K562 (cell line): ENCODE data around the gene SOX8. TPM values are rescaled to one million over a fixed set of nuclear protein-coding genes. Genes with fewer than 3 reads are reported as not detected.

ENCODE experiments used
- ATAC-seq: fragments of 200-7000 bp; cut with Tn5 transposase; 3 replicates; pipeline ENCODE4 v1.9.1; 2020; ENCODE audit warnings: moderate library complexity
- BruUV-seq: library from RNA; stranded (reverse); fragments of 400-500 nt; replicated peaks from 2 replicates; lab custom pipeline; 2021; lab: Mats Ljungman, UMichigan
- CTCF ChIA-PET: fragments of 300-600 bp; formaldehyde crosslinking; extraction: SDS; loops from one replicate; lab custom pipeline; 2021; ENCODE audit warnings: low intra/inter-chr PET ratio; lab: Yijun Ruan, JAX
- POLR2A ChIA-PET: fragments of 300-600, 350-650 bp; sonication (Branson Sonifier 250); formaldehyde crosslinking; extraction: SDS; loops from one replicate; lab custom pipeline; 2021; ENCODE audit warnings: antibody characterized with exemption, inconsistent platforms; lab: Yijun Ruan, JAX
- DNase-seq, 4 experiments: peaks; one replicate each; pipeline versions ENCODE4 v3.0.0 to v3.0.0-alpha.2; 2011 to 2018; ENCODE audit warnings: low spot score in 3 of 4, mixed read lengths in 3 of 4; ENCODE audit errors: extremely low read depth in 1 of 4
- FAIRE-seq: peaks from 2 replicates; lab custom pipeline; 2011; peaks lifted over from hg19 to GRCh38; lab: Jason Lieb, UNC
- H2AFZ ChIP-seq: 2 replicates; pipeline ENCODE4 v1.6.0; 2011; ENCODE audit warnings: low read depth, low read length, control low read depth, inconsistent platforms
- H3K27ac ChIP-seq: fragments of 200-600 bp; 3 replicates; pipeline ENCODE4 v1.8.0; 2011; ENCODE audit warnings: low read depth, mild to moderate bottlenecking, control low read depth, inconsistent platforms, low read length, moderate library complexity, mixed read lengths; ENCODE audit errors: extremely low read depth
- H3K27me3 ChIP-seq, 2 experiments: fragments of 300-600 bp in 1 of 2; 2 replicates in 1 of 2; 3 replicates in 1 of 2; pipeline versions ENCODE4 v1.6.0 to v1.8.0; 2011; ENCODE audit warnings: inconsistent platforms in 2 of 2, low read length in 2 of 2, mild to moderate bottlenecking in 1 of 2, mixed read lengths in 1 of 2, moderate library complexity in 1 of 2; ENCODE audit not compliant: control insufficient read depth in 2 of 2, insufficient read depth in 2 of 2
- H3K36me3 ChIP-seq: fragments of 300-600 bp; 3 replicates; pipeline ENCODE4 v1.8.0; 2011; ENCODE audit warnings: mild to moderate bottlenecking, low read length, inconsistent platforms; ENCODE audit not compliant: control insufficient read depth, insufficient read depth
- H3K4me1 ChIP-seq, 2 experiments: fragments of 200-600 bp in 1 of 2; replicated peaks in 1 of 2; 2 replicates in 1 of 2; 3 replicates in 1 of 2; pipeline versions ENCODE4 v1.5.1 to v1.8.0; 2011; ENCODE audit warnings: inconsistent platforms in 2 of 2, low read length in 2 of 2, mild to moderate bottlenecking in 1 of 2, mixed read lengths in 1 of 2, moderate library complexity in 1 of 2; ENCODE audit not compliant: control insufficient read depth in 2 of 2, insufficient read depth in 2 of 2
- H3K4me2 ChIP-seq: 2 replicates; pipeline ENCODE4 v1.6.1; 2011; ENCODE audit warnings: low read length, control low read depth, inconsistent platforms, mixed read lengths; ENCODE audit not compliant: insufficient read depth
- H3K4me3 ChIP-seq: fragments of 200-600 bp; sonication (generic), shearing (Covaris generic); 2 replicates; pipeline ENCODE4 v1.5.1; 2016; ENCODE audit warnings: control low read depth, inconsistent platforms
- H3K79me2 ChIP-seq: fragments of 200-600 bp; 3 replicates; pipeline ENCODE4 v1.8.0; 2011; ENCODE audit warnings: low read length, inconsistent platforms; ENCODE audit not compliant: control insufficient read depth, insufficient read depth
- H3K9ac ChIP-seq, 2 experiments: 2 replicates each; pipeline versions ENCODE4 v1.6.0 to v1.6.1; 2011; ENCODE audit warnings: low read depth in 2 of 2, low read length in 2 of 2, control low read depth in 1 of 2, inconsistent platforms in 1 of 2, mild to moderate bottlenecking in 1 of 2, mixed read lengths in 1 of 2; ENCODE audit not compliant: insufficient read depth in 1 of 2
- H3K9me1 ChIP-seq: one replicate; pipeline ENCODE4 v1.6.0; 2011; ENCODE audit warnings: inconsistent platforms, mild to moderate bottlenecking, low read length, moderate library complexity; ENCODE audit not compliant: control insufficient read depth, insufficient read depth
- H3K9me3 ChIP-seq: replicated peaks from 2 replicates; pipeline ENCODE4 v1.5.1; 2011; ENCODE audit warnings: low read depth, low read length, inconsistent platforms; ENCODE audit not compliant: control insufficient read depth, insufficient read depth
- H4K20me1 ChIP-seq: replicated peaks from 2 replicates; pipeline ENCODE4 v1.6.1; 2011; ENCODE audit warnings: low read length, inconsistent platforms, mixed read lengths; ENCODE audit not compliant: control insufficient read depth, insufficient read depth
- E2F3 ChIP-seq: fragments of 250-450 bp; sonication (Bioruptor Pico); IDR thresholded peaks from 2 replicates; pipeline ENCODE4 v1.4.0; 2020; ENCODE audit warnings: mild to moderate bottlenecking
- ERF ChIP-seq: fragments of 450-650 bp; formaldehyde crosslinking; IDR thresholded peaks from 2 replicates; pipeline ENCODE4 v1.4.0; 2020; ENCODE audit warnings: mild to moderate bottlenecking, mixed read lengths
- EZH2 ChIP-seq: IDR thresholded peaks from 2 replicates; pipeline ENCODE4 v1.6.1; 2012; ENCODE audit warnings: low read depth, mild to moderate bottlenecking, inconsistent platforms, low read length, borderline replicate concordance
- FOXJ3 ChIP-seq: sonication (generic); formaldehyde crosslinking; IDR thresholded peaks from 2 replicates; pipeline ENCODE4 v1.4.0; 2020; ENCODE audit warnings: mild to moderate bottlenecking, missing genetic modification reagents
- IRF1 ChIP-seq: sonication (generic); formaldehyde crosslinking; IDR thresholded peaks from 2 replicates; pipeline ENCODE4 v1.8.0; 2022; ENCODE audit warnings: missing genetic modification reagents, mild to moderate bottlenecking, borderline replicate concordance
- MAFF ChIP-seq: IDR thresholded peaks from 2 replicates; pipeline ENCODE4 v1.6.1; 2012; ENCODE audit warnings: low read length, improper control_type of control experiment
- MEF2A ChIP-seq: IDR thresholded peaks from 2 replicates; pipeline ENCODE4 v1.6.1; 2011; ENCODE audit warnings: low read depth, mild to moderate bottlenecking, low read length, moderate library complexity; ENCODE audit not compliant: control insufficient read depth
- NR0B1 ChIP-seq: fragments of 450-650 bp; IDR thresholded peaks from one replicate; pipeline ENCODE4 v1.6.1; 2018; ENCODE audit warnings: mild to moderate bottlenecking, moderate library complexity; ENCODE audit not compliant: partially characterized antibody
- PCBP1 ChIP-seq: fragments of 200-400 bp; formaldehyde crosslinking; IDR thresholded peaks from 2 replicates; pipeline ENCODE4 v1.6.1; 2018; ENCODE audit warnings: mild to moderate bottlenecking, low read depth, low read length; ENCODE audit not compliant: poor library complexity, severe bottlenecking
- RNF2 ChIP-seq: sonication (generic); IDR thresholded peaks from 2 replicates; pipeline ENCODE4 v1.6.1; 2016
- RUNX1 ChIP-seq: sonication (generic); IDR thresholded peaks from 2 replicates; pipeline ENCODE4 v1.6.1; 2016; ENCODE audit warnings: antibody characterized with exemption, low read depth
- TAF15 ChIP-seq: fragments of 200-400 bp; formaldehyde crosslinking; IDR thresholded peaks from 2 replicates; pipeline ENCODE4 v1.6.1; 2017; ENCODE audit warnings: mild to moderate bottlenecking, low read depth, low read length, moderate library complexity
- TOE1 ChIP-seq, 2 experiments: fragments of 450-650 bp in 1 of 2; sonication (generic) in 1 of 2; formaldehyde crosslinking in 1 of 2; IDR thresholded peaks; 2 replicates each; pipeline versions ENCODE4 v1.7.1 to v1.8.0; 2016 to 2022; ENCODE audit warnings: borderline replicate concordance in 2 of 2, mild to moderate bottlenecking in 2 of 2, antibody characterized with exemption in 1 of 2, inconsistent platforms in 1 of 2, low read depth in 1 of 2, missing genetic modification reagents in 1 of 2, moderate library complexity in 1 of 2
- WGBS: fragments of 100-300 bp; shearing (Covaris generic); methylation state at CpG from one replicate; pipeline ENCODE4 v1.1.6; 2016; ENCODE audit warnings: low coverage, mixed read lengths; ENCODE audit not compliant: insufficient coverage; ENCODE audit errors: missing lambda C conversion rate; 5-methylcytosine and 5-hydroxymethylcytosine counted together
- in situ Hi-C: fragments of 300-500 bp; cut with MboI; formaldehyde crosslinking; loops from 4 replicates; pipeline ENCODE4 v1.15.0; 2018; ENCODE audit warnings: inconsistent platforms, mixed read lengths
- intact Hi-C: fragments of 100-400 bp; cut with micrococcal nuclease; formaldehyde crosslinking; loops from 2 replicates; pipeline ENCODE4 v1.14.2; 2022
- polyA plus RNA-seq, 8 experiments: library from polyadenylated mRNA; depleted of rRNA in 4 of 8; stranded (reverse) in 5 of 8; unstranded in 3 of 8; fragments of >200 nt; fragmentation: Nextera tagmentation in 2 of 8; fragmentation: Illumina TruSeq in 1 of 8; extraction: Ambion mirVana in 2 of 8; extraction: Trizol in 1 of 8; gene quantifications; 2 replicates each; pipeline versions ENCODE4 v1.2.1 to v1.2.3, GENCODE V29; 2011 to 2014; ENCODE audit warnings: inconsistent platforms in 1 of 8, missing spikeins in 1 of 8
- total RNA-seq, 7 experiments: library from RNA; depleted of rRNA in 6 of 7; stranded (reverse); fragments of >200 nt in 6 of 7; fragmentation: Illumina TruSeq in 2 of 7; extraction: Trizol in 2 of 7; gene quantifications; 2 replicates each; pipeline versions ENCODE4 v1.2.1 to v1.2.3, GENCODE V29; 2011 to 2021; ENCODE audit warnings: low replicate concordance in 1 of 7
- TF ChIP-seq, protein P1 (sequence below): fragments of 250-450 bp; sonication (Bioruptor Pico); IDR thresholded peaks from 2 replicates; pipeline ENCODE4 v1.8.0; 2021; ENCODE audit warnings: moderate library complexity, mild to moderate bottlenecking, inconsistent platforms
- TF ChIP-seq, protein P2 (sequence below): sonication (generic); formaldehyde crosslinking; IDR thresholded peaks from 2 replicates; pipeline ENCODE4 v1.8.1; 2022; ENCODE audit warnings: missing genetic modification reagents

The SOX8 gene
- total and polyA plus RNA-seq, 9 of the 15 experiments (the other 6 are each of a cell fraction or from before 2014, with no cell fraction given) = 0.07 to 0.15 (median 0.15) TPM; not detected in 6

GRCh38 chr16:952321-952720, 29.2 kb upstream of the SOX8 start:
- no peak overlapping the region for H3K27ac ChIP-seq
- no peak for FAIRE-seq
- H3K4me1 ChIP-seq = peaks cover 0 to 12% of the 10 kb centered on the region in 2 experiments; a peak in 4 of 5 replicates
- no peak overlapping the region for H3K4me2 ChIP-seq
- in situ Hi-C loops = no loop called here
- BruUV-seq = no TSS peak
- no peaks in the 10 kb centered on the region for H3K9me1 ChIP-seq
- H3K4me3 ChIP-seq = no peak overlapping the region
- DNase-seq = no peak
- peak; percentile 32; the same call in 2 of the 3 replicates for ATAC-seq
- intact Hi-C loops = no loop called here
- no peaks in the 10 kb centered on the region; the same call in 1 of the 2 replicates for H3K9me3 ChIP-seq
- no peaks in the 10 kb centered on the region for H3K79me2 ChIP-seq
- H2AFZ ChIP-seq = no peak overlapping the region
- ChIA-PET POLR2A (no interaction called here), CTCF (no interaction called here)
- peaks cover 6 to 37% of the 10 kb centered on the region in 2 experiments for H3K27me3 ChIP-seq
- H4K20me1 ChIP-seq = no peaks in the 10 kb centered on the region
- TF ChIP-seq ERF (CRISPR knock-in tag) (no peak), TOE1 (IDR thresholded peaks at IDR 0.05; ENCODE audit: borderline replicate concordance) (no peak), TOE1 (CRISPR knock-in tag; IDR thresholded peaks at IDR 0.05; ENCODE audit: borderline replicate concordance, low read depth) (no peak), RNF2 (no peak), EZH2 (no peak), NR0B1 (no peak), RUNX1 (no peak), IRF1 (CRISPR knock-in tag) (no peak), E2F3 (no peak), FOXJ3 (CRISPR knock-in tag) (no peak), MEF2A (no peak), PCBP1 (no peak), MAFF (no peak), TAF15 (no peak)
- TF ChIP-seq, protein P1, sequence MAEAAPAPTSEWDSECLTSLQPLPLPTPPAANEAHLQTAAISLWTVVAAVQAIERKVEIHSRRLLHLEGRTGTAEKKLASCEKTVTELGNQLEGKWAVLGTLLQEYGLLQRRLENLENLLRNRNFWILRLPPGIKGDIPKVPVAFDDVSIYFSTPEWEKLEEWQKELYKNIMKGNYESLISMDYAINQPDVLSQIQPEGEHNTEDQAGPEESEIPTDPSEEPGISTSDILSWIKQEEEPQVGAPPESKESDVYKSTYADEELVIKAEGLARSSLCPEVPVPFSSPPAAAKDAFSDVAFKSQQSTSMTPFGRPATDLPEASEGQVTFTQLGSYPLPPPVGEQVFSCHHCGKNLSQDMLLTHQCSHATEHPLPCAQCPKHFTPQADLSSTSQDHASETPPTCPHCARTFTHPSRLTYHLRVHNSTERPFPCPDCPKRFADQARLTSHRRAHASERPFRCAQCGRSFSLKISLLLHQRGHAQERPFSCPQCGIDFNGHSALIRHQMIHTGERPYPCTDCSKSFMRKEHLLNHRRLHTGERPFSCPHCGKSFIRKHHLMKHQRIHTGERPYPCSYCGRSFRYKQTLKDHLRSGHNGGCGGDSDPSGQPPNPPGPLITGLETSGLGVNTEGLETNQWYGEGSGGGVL (CRISPR knock-in tag) = no peak
- TF ChIP-seq, protein P2, sequence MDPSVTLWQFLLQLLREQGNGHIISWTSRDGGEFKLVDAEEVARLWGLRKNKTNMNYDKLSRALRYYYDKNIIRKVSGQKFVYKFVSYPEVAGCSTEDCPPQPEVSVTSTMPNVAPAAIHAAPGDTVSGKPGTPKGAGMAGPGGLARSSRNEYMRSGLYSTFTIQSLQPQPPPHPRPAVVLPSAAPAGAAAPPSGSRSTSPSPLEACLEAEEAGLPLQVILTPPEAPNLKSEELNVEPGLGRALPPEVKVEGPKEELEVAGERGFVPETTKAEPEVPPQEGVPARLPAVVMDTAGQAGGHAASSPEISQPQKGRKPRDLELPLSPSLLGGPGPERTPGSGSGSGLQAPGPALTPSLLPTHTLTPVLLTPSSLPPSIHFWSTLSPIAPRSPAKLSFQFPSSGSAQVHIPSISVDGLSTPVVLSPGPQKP (CRISPR knock-in tag) = no peak
- H3K9ac ChIP-seq = no peak overlapping the region; a peak in 1 of 4 replicates
- no peaks in the 10 kb centered on the region for H3K36me3 ChIP-seq
- 9% methylated on average over 11 of the region's 12 CpGs for WGBS
